Astrocyte (in vitro differentiated cells and primary cell): ENCODE results near the gene AP1M1. TPM values are rescaled to one million over a fixed set of nuclear protein-coding genes. Genes with fewer than 3 reads are reported as not detected.

Source experiments
- DNase-seq: peaks from one replicate; pipeline ENCODE4 v3.0.0-alpha.2; 2010; ENCODE audit warnings: low read depth
- FAIRE-seq: peaks from 2 replicates; lab custom pipeline; 2011; peaks lifted over from hg19 to GRCh38; lab: Jason Lieb, UNC
- H2AFZ ChIP-seq: 2 replicates; pipeline ENCODE4 v1.6.0; 2012; ENCODE audit warnings: low read depth, low read length, inconsistent platforms
- H3K27ac ChIP-seq: 2 replicates; pipeline ENCODE4 v1.5.1; 2011; ENCODE audit warnings: low read depth, low read length, inconsistent platforms
- H3K27me3 ChIP-seq: 2 replicates; pipeline ENCODE4 v1.6.0; 2011; ENCODE audit warnings: low read length, inconsistent platforms; ENCODE audit not compliant: insufficient read depth
- H3K36me3 ChIP-seq: 2 replicates; pipeline ENCODE4 v1.5.1; 2011; ENCODE audit warnings: low read length, inconsistent platforms; ENCODE audit not compliant: insufficient read depth
- H3K4me1 ChIP-seq: 2 replicates; pipeline ENCODE4 v1.5.1; 2011; ENCODE audit warnings: low read length, inconsistent platforms; ENCODE audit not compliant: insufficient read depth
- H3K4me2 ChIP-seq: 2 replicates; pipeline ENCODE4 v1.6.0; 2012; ENCODE audit warnings: low read length, inconsistent platforms
- H3K4me3 ChIP-seq: 2 replicates; pipeline ENCODE4 v1.5.1; 2011; ENCODE audit warnings: low read depth, mild to moderate bottlenecking, low read length, inconsistent platforms; ENCODE audit not compliant: insufficient read depth
- H3K79me2 ChIP-seq: 2 replicates; pipeline ENCODE4 v1.6.0; 2012; ENCODE audit warnings: mild to moderate bottlenecking, low read length, inconsistent platforms; ENCODE audit not compliant: insufficient read depth
- H3K9ac ChIP-seq: 2 replicates; pipeline ENCODE4 v1.6.0; 2012; ENCODE audit warnings: mild to moderate bottlenecking, low read length, inconsistent platforms
- H3K9me3 ChIP-seq: 2 replicates; pipeline ENCODE4 v1.5.1; 2012; ENCODE audit warnings: low read depth, mild to moderate bottlenecking, low read length, inconsistent platforms; ENCODE audit not compliant: insufficient read depth
- H4K20me1 ChIP-seq: 2 replicates; pipeline ENCODE4 v1.6.0; 2012; ENCODE audit warnings: low read length, inconsistent platforms; ENCODE audit not compliant: insufficient read depth
- H3K27ac Mint-ChIP-seq: one replicate; pipeline ENCODE4 v1.8.0; 2021; ENCODE audit warnings: mild to moderate bottlenecking, mixed read lengths; ENCODE audit not compliant: unreplicated experiment
- H3K27me3 Mint-ChIP-seq: one replicate; pipeline ENCODE4 v1.8.0; 2021; ENCODE audit warnings: low read depth, mixed read lengths; ENCODE audit not compliant: unreplicated experiment
- H3K36me3 Mint-ChIP-seq: one replicate; pipeline ENCODE4 v1.8.0; 2021; ENCODE audit warnings: low read depth, mixed read lengths; ENCODE audit not compliant: unreplicated experiment
- H3K4me1 Mint-ChIP-seq: one replicate; pipeline ENCODE4 v1.8.0; 2021; ENCODE audit warnings: low read depth, mixed read lengths; ENCODE audit not compliant: unreplicated experiment
- H3K4me3 Mint-ChIP-seq: one replicate; pipeline ENCODE4 v1.8.0; 2021; ENCODE audit warnings: mild to moderate bottlenecking, moderate library complexity, mixed read lengths; ENCODE audit not compliant: unreplicated experiment
- H3K9me3 Mint-ChIP-seq: one replicate; pipeline ENCODE4 v1.8.0; 2021; ENCODE audit warnings: mild to moderate bottlenecking, mixed read lengths; ENCODE audit not compliant: unreplicated experiment
- CTCF ChIP-seq: IDR thresholded peaks from 2 replicates; pipeline ENCODE4 v1.5.1; 2011; ENCODE audit warnings: low read depth, mild to moderate bottlenecking, inconsistent platforms, low read length, moderate library complexity; ENCODE audit not compliant: insufficient read depth
- EZH2 ChIP-seq: IDR thresholded peaks from 2 replicates; pipeline ENCODE4 v1.6.1; 2012; ENCODE audit warnings: mild to moderate bottlenecking, low read length, inconsistent platforms; ENCODE audit not compliant: insufficient read depth
- total RNA-seq: library from RNA; stranded (reverse); gene quantifications from 2 replicates; pipeline ENCODE4 v1.2.1, GENCODE V29; 2021

The AP1M1 gene
- total RNA-seq, 1 donor from 2014 or later: 87.6 TPM

- H3K9me3 ChIP-seq: peaks cover 22% of the 10 kb centered on the region
- no peaks in the 10 kb centered on the region for H3K4me1 Mint-ChIP-seq
- TF ChIP-seq CTCF: no peak
- H2AFZ ChIP-seq: no peak overlapping the region
- no peaks in the 10 kb centered on the region for H3K27me3 Mint-ChIP-seq
- H3K4me3 Mint-ChIP-seq: no peak overlapping the region
- H3K27ac ChIP-seq: no peak overlapping the region
- H3K36me3 Mint-ChIP-seq: peaks cover 42% of the 10 kb centered on the region
- peaks cover 46% of the 10 kb centered on the region for H4K20me1 ChIP-seq
- H3K27me3 ChIP-seq: no peaks in the 10 kb centered on the region
- no peak overlapping the region for H3K9ac ChIP-seq
- H3K27ac Mint-ChIP-seq: no peak overlapping the region
- no peaks in the 10 kb centered on the region for H3K4me1 ChIP-seq
- H3K36me3 ChIP-seq: peaks cover 35% of the 10 kb centered on the region
- peaks cover 21% of the 10 kb centered on the region for H3K9me3 Mint-ChIP-seq
- H3K79me2 ChIP-seq: peaks cover 27% of the 10 kb centered on the region
- H3K4me3 ChIP-seq: no peak overlapping the region
- FAIRE-seq: no peak
- no peak for DNase-seq
- no peak overlapping the region for H3K4me2 ChIP-seq
Observed at GRCh38 chr19:16224293-16225045, 26.8 kb downstream of the AP1M1 start.

- Histone ChIP-seq H3K27ac (no peak overlapping the region), H3K4me1 (no peaks in the 10 kb centered on the region), H3K4me3 (no peak overlapping the region), H4K20me1 (peaks cover 43% of the 10 kb centered on the region), H3K9me3 (peaks cover 12% of the 10 kb centered on the region), H3K9ac (no peak overlapping the region), H3K79me2 (peaks cover 20% of the 10 kb centered on the region), H3K4me2 (no peak overlapping the region), H3K36me3 (peaks cover 36% of the 10 kb centered on the region), H2AFZ (no peak overlapping the region), H3K27me3 (no peaks in the 10 kb centered on the region)
- Mint-ChIP-seq H3K9me3 (peaks cover 17% of the 10 kb centered on the region), H3K27ac (no peak overlapping the region), H3K27me3 (no peaks in the 10 kb centered on the region), H3K4me1 (no peaks in the 10 kb centered on the region), H3K4me3 (no peak overlapping the region), H3K36me3 (peaks cover 37% of the 10 kb centered on the region)
- DNase-seq (no peak), FAIRE-seq (no peak)
- TF ChIP-seq EZH2 (no peak), CTCF (no peak)
Observed at GRCh38 chr19:16225279-16226183, 27.8 kb downstream of the AP1M1 start.
